SW480 (cell line): Measurements from ENCODE around the gene RDM1.

Experiments
- DNase-seq: peaks from one replicate; pipeline ENCODE4 v3.0.0-alpha.2; 2016; ENCODE audit warnings: low spot score

Gene RDM1

DNA sequence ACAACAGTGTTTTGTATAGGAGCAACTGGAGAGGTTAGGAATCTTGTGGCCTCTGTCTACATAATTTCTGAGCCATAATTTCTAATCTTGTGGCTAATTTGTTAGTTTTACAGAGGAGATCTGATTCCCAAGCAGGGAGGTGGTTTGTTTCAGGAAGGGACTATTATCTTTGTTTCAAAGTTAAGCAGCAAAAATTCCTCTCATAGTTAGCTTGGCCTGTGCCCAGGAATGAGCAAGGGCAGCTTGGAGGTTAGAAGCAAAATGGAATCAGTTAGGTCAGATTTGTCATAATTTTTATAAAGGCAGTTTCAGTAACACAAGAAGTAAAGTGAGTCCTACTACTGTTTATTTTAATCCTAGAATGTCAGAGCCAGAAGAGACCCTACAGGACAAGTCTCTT lies 2.0 kb upstream of the RDM1 start:
- DNase-seq, result no peak

DNA sequence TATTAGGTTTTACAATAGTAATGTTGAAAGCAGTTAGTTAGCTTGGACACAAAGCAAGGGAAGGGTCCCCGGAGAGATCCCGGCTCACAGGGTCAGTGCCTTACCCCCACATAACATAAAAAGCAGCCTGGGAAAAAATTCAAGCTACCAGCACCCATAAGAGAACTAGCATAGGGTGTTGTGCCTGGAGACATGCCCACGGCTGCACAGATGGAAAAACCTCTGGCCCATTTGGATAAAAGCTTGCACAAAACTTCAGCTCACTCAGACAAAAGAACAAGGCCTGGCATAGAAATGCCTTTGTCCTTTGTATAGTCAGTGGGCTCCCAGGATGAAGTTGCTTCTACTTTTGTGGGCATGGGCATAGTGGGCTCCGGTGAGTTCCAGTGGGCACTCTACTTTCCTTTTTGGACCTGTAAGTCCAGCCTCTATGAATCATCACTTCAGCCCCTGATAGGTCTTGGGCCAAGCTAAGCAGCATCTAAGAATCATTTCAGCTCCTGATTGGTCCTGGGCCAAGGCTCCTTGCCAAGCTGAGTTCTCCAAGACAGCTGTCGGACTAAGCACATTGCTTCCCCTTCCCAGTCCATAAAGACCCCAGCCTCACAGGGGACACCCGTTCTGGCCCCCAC lies 1.3 kb upstream of the RDM1 start:
- DNase-seq, result no peak

DNA sequence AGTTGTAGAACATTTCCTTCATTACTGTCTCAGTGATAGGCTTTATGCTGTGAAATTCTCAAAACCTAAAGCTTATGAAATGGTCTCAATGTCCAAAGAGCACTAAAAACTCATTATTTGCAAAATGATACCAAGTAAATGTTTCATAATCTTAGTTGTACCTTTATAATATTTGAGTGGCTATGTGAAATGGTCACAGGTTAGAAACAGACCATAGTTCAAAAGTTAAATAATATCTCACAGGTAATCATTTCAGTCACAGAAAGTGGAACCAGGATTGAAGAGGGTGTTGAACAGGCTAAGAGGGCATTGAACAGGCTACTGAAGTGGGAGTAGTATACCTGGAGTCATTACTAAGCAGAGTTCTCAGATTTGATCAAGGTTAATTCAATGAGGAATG lies 2.9 kb downstream of the RDM1 start:
- DNase-seq, result no peak

DNA sequence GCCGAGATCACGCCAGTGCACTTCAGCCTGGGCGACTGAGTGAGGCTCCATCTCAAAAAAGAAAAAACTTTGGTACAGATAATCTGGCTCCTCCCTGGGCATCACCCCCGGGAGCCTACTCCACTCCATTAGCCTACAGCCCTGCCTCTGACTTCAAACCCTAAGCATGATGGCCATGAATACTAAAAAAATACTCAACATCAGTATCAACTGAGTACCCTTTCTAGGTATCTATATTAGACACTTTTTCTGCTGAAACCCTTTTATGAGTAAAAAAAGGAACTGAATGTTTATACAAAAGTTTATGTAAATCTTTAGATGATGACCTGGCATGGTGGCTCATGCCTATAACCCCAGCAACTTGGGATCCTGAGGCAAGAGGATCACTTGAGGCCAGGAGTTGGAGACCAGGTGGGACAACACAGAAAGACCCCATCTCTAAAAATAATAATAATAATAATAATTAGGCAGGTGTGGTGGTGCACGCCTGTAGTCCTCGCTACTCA lies 6.9 kb downstream of the RDM1 start:
- no peak for DNase-seq

DNA sequence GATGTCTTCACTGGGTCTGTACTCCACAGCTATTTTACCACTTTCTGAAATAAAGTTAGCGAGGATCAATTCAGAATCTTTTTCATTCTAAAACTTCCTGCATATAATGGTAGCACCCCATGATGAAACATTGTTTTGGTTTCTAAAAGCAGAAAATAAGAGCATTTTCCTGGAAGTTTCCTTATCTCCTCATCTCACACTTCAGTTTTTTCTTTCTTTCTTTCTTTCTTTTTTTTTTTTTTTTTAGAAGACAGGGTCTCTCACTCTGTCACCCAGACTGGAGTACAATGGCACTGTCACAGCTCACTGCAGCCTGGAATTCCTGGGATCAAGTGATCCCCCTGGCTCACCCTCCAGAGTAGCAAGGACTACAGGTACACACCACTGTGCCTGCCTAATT lies 10.3 kb downstream of the RDM1 start:
- no peak for DNase-seq

DNA sequence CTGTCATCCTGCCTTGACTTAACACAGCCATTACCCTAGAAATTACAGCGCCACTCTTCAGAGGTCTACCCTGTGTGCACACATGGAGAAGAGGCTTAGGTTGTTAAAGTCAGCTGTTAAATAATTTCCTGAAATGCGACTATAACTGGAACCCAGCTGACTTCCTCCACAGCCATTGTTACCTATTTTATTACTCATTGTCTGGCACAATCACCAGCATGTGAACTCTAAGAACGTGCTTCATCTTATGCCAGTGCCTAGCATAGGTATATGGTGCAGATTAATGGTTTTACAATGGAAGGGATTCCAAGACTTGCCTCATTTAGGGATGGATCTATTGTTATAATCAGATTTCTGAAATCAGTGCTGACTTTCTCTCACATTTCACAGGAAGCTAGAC lies 11.9 kb downstream of the RDM1 start:
- DNase-seq, result no peak

DNA sequence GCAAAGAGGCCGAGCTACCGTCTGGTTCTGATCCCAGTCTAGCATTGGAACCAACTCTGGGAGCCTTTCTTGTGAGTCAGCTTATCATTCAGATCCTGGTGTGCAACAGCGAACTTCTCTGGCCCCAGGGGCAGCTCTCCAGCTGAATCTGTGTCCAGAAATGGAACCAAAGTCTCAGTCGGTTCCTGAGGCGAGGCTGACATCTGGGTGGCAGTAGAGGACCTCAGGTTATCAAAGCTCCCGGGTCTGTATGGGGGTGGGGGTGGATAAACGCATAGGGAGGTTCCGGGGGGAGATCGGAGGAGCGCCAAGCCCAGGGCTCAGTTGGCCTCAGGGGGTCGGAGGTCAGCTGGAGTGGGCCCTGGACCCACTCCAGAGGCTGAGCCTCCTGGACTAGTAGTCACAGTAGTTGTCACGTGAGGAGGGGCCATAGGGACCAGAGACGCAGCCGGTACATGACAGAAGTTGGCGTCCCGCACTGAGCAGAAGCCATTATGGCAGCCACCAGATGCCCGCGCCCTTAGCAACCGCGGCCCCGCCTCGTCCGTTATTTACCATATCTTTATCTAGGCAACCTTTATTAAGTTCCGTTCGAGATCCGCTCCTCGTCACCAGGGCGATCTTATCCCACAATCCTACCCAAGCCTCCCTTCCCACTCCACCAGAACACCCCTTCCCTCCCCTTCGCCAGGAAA lies 12.9 kb downstream of the RDM1 start:
- DNase-seq, result no peak

DNA sequence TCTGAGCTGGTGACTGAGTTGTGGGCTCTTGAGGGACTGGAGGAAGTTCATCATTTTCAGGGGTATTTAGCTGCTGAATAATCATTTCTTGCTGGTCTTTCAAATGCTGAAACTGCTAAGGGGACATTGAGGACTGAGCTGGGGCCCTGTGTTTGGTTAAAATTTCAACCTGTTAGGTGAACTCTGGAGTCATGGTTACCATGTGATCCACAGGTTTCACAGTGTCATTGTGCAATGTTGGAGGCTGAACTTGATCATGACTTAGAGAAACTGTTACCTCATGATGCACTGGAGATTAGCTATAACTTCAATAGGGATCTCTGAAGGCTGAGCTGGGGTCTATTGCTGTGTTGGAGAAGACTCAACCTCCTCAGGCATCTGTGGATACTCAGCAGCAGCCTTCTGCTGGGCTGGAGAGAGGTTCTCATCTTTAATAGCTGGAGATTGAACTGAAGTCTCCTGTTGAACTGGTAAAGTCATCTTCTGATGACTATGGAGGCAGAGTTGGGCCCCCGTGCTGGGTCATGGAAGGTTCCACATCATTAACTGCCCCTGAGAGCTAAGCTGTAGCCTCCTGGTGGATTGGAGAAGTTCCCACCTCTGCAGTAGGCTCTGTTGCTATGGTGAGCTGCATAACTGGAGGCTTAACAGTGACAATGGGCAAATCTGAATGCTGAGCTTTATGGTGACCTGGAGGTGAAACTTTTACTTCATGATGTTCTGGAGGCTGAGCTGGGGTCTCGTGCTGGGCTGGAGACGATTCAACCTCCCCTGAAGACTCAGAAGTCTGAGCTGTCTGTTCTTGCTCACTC lies 15.2 kb downstream of the RDM1 start:
- no peak for DNase-seq

DNA sequence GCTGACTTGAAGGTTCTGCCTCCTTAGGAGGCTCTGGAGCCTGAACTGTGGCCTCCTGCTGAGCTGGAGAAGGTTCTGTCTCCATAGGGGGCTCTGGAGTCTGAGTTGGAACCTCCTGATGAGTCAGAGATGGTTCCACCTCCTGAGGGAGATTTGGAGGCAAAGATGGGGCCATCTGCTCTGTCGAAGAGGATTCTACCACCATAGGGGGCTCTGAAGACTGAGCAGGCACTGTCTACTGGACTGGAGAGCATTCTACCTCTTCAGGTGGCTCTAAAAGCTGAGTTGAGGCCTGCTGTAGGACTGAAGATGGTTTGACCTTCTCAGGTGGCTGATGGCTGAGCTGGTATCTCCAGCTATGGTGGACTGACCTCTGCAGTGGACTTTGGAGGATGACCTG lies 16.2 kb downstream of the RDM1 start:
- DNase-seq, result no peak

DNA sequence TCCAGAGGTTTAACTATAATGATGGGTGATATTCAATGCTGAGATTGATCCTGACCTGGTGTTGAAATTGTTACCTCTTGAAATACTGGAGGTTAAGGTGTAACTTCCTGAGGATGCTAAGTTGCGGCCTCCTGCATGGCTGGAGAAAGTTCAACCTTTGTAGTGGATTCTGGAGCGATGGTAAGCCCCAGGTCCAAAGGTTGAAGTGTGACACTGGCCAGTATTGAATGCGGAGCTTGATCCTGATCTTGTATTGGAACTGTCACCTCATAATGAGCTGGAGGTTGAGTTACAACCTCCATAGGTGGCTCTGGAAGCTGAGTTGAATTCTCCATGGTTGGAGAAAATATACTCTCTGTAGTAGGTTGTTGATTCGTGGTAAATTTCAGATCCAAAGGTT lies 17.0 kb downstream of the RDM1 start:
- no peak for DNase-seq

DNA sequence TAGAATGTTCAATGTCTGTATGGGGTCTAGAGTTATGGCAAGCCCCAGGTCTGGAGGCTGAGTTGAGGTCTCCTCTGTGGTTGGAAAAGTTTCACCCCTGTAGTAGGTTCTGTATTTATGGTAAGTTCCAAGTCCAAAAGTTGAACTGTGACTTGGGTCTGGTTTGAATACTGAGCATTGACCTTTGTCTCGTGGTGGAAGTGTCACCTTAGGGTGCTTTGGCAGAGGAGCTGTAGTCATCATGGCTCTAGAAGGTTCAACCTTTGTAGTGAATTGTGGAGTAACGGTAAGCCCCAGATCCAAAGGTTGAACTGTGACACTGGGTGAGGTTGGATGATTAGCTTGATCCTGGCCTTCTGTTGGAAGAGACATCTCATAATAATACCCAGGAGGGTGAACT lies 17.6 kb downstream of the RDM1 start:
- DNase-seq, result no peak

DNA sequence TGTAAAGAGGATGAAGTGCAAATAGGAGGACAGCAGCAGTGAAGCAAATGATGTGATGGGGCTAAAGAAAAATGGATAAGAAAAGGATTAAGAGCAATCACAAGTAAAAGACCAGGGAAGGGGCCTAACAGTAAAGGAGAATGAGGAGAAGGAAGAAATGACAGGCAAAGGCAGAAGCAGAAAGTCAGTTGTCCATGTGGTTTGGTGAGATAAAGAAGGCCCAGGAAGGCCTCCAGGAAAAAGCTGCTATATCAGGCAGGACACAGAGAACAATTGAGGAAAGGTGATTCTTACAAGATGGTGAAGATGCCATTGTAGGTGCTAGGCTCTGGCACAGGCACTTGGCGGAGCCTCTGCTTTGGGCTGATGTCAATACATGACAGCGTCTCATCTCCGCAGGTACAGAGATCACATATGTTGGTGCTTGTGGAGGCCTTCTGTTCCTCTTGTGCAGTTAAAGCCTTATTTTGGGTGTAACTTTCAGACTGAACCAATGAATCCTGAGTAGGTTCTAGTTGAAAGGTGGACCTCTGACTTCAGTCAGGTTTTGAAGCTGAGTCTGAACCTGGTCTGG lies 18.1 kb downstream of the RDM1 start:
- DNase-seq, result no peak

DNA sequence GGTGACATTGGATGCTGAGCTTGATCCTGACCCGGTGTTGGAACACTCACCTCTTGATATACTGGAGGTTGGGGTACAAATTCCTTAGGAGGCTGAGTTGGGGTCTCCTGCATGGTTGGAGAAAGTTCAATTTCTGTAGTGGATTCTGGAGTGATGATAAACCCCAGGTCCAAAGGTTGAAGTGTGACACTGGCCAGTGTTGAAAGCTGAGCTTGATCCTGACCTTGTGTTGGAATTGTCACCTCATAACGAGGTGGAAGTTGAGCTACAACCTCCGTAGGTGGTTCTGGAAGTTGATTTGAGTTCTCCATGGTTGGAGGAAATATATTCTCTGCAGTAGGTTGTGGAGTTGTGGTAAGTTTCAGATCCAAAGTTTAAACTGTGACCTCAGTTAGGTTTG lies 21.2 kb downstream of the RDM1 start:
- no peak for DNase-seq

DNA sequence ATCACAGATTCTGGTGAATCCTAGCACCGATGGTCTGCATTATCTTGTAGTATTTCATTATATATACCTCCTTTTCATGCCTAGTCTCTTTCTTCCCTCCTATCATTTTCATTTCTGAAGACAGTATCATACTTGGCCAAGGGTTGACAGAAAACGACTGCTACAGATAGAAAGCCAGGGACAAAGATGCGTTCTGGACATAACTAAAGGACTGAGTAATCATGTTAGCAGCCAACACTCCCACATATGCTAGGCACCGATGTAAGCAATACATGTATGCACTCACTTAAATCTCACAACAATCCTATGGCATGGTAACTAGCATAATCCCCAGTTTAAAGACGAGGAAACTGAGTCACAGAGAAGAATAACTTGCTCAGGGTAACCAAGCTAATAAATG lies 22.9 kb downstream of the RDM1 start:
- no peak for DNase-seq

DNA sequence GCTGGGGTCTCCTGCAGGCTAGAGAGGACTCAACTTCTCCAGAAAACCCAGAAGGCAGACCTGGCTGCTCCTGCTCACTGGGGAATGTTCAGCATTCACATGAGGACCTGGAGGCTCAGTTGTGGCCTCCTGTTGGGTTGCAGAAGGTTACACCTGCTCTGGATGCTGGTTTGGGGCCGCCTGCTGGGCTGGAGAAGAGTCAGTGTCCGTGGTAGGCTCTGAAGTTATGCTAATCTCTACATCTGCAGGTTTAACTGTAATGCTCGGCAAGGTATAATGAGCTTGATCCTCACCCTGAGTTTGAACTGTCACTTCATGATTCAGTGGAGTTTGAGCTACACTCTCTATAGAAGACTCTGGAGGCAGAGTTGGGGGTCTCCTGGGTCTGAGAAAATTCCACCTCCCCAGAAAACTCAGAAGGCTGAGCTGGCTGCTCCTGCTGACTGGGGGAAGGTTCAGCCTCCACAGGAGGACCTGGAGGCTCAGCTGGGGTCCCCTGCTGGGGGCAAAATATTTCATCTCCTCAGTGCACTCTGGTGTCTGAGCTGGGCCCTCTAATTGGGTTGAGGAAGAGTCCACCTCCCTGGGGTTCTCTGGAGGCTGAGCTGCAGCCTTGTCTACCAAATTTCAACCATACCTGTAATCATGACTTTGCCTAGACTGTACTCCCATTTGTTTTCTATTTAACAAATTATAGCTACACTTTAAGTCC lies 23.5 kb downstream of the RDM1 start:
- DNase-seq, result no peak

DNA sequence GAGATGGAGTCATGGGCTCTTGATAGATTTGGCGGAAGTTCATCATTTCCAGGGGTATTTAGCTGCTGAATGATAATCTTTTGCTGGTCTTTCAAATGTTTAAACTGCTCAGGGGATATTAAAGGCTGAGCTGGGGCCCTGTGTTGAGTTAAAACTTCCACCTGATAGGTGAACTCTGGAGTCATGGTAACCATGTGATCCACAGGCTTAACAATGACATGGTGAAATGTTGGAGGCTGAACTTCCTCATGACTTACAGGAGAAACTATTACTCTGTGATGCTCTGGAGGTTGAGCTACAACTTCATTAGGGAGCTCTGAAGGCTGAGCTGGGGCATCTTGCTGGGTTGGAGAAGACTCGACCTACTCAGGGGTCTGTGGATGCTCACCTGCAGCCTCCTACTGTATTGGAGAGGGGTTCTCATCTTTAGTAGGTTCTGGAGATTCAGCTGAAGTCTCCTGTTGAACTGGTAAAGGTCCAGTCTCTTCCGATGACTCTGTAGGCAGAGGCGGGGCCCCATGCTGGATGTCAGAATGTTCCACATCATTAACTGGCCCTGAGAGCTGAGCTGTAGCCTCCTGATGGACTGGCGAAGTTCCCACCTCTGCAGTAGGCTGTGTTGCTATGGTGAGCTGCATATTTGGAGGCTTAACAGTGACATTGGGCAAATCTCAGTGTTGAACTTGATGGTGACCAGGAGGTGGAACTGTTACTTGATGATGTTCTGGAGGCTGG lies 24.2 kb downstream of the RDM1 start:
- DNase-seq, result no peak

DNA sequence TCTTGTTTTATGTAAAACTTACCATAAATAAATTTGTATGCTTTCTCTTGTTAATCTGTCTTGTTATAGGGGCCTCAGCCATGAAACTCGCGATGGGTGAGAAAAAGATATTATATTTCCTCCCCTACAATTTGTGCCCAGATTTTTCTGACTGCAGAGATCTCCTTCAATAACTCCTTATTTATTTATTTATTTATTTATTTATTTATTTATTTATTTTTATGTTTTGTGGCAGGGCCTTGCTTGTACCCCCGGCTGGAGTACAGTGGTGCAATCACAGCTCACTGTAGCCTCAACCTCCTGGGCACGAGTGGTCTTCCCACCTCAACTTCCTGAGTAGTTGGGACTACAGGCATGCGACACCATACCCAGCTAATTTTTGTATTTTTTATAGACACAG lies 27.1 kb downstream of the RDM1 start:
- no peak for DNase-seq

DNA sequence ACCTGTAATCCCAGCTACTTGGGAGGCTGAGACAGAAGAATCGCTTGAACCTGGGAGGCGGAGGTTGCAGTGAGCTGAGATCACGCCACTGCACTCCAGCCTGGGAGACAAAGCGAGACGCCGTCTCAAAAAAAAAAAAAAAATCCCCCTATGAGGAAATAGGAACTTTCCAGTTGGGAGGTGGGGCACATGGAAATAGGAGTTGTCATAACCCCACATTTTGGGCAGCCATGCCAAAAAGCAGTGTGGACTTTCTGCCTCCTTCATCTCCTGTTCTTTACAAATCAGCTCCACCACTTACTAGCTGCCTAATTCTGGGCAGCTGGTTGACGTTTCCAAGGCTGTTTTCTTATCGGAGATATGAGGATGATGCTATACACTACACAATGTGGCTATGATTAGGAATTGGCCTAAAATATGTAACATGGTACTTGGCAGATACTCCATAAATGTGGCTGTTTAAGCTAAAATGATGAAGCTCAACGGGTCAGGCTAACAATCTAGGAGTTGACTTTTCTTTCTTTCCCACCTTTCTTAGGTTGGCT lies 28.9 kb downstream of the RDM1 start:
- DNase-seq, result no peak

DNA sequence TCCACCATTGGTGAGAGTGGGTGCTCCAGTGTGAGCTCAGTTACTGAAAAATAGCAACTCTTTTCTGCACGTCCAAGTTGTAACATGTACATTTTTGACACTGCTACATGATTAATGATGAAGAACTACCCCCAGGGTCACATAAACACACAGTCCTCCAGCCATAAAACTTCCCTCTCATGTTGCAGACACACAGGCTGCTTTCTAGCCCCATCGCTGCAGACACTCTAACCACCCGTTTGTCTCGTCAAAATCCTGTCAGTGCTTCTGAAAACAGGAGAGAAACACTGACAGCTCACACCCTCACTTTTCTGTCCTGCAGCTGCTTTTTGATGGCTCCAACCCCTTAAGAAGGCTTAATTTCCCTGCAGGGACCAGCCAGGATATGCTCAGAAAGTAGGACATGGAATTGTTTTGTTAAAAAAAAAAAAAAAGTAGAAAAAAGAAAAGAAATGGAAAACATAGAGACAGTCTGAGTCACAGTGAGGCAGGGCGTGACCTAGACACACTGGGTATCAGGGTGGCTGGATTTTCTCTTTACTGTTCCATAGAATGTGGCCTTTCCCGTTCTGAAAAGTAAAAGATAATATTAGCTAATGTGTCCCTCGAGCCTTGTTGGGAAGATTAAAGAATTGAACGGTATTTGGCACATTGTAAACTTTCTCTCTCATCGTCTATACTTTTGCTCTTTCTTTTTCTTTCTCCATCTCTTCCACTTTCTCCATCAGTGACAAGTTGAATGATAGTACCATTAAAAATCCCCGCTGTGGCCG lies 29.7 kb downstream of the RDM1 start:
- no peak for DNase-seq

DNA sequence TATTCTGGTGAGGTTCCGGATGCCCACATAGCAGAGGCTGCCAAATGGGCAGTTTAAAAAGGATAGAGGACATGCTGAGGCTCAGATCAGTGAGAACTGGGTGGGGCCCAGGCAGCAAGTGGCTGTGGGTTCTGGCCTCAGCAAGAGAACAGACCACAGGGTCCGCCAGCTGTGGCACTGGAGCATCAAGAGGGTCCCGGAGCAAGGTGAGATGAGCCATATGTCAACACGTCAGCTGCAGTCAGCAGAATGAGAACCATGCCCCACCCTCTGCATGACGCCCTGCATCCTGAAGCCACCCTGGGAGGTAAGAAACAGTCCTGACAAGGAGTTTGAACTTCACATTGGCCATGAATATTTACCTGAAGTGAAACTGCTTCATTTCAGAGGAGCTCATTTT lies 30.3 kb downstream of the RDM1 start:
- no peak for DNase-seq
